VCaP (cell line): ENCODE data around the gene WNT3A.

ENCODE experiments used
- H3K27ac ChIP-seq: fragments of 450-650 bp; 2 replicates; pipeline ENCODE4 v1.5.1; 2017
- CTCF ChIP-seq: fragments of 450-650 bp; conservative IDR thresholded peaks from 2 replicates; pipeline ENCODE4 v1.5.1; 2017; ENCODE audit warnings: mild to moderate bottlenecking, moderate library complexity

Gene WNT3A

DNA sequence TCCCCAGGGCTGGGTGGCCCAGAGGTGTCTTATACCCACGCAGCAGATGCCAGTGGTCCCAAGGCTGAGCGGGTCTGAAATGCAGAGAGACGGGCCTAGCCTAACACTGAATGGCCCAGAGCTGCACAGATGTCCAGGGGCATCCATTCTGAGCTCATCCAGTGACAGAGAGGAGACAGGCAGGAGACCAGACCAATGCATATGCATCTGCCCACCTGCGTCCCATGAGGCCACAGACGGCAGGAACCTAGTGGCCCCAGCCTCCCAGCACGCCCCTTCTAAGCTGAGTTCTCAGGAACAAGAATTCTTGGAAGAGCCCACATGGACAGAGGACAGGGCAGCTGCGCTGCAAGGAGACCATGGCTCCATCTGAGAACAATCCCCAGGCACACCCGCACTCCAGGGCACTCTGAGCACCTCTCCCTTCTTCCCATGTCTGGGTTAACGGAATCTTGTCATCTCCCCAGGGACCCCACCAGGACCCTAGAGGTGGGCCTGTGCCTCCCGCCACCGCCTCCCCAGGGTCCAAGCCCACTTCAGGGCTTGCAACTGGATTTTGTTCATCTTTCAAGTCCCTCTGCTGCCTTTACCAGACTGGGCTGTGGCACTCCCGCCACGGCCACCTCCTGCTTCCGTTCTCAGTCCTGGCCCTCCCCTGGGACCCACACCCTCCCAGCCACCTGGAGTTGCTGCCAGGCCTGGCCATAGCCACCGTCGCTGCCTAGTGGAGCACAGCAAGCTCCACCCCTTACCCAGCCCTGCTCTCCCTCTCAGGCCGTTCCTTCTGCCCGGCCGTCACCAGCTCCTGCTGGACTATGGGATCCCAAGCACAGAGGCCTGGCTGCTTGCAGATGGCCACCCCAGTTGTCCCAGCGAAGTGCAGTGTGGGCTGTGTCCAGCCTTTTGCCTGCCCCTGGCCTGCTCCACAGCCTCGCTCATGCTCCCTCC lies 3.3 kb downstream of the WNT3A start:
- H3K27ac ChIP-seq = no peak overlapping the region
- no peak for TF ChIP-seq CTCF

GRCh38 chr1:228010921-228011320 lies 4.1 kb downstream of the WNT3A start:
- H3K27ac ChIP-seq = no peak overlapping the region
- TF ChIP-seq CTCF = no peak

DNA sequence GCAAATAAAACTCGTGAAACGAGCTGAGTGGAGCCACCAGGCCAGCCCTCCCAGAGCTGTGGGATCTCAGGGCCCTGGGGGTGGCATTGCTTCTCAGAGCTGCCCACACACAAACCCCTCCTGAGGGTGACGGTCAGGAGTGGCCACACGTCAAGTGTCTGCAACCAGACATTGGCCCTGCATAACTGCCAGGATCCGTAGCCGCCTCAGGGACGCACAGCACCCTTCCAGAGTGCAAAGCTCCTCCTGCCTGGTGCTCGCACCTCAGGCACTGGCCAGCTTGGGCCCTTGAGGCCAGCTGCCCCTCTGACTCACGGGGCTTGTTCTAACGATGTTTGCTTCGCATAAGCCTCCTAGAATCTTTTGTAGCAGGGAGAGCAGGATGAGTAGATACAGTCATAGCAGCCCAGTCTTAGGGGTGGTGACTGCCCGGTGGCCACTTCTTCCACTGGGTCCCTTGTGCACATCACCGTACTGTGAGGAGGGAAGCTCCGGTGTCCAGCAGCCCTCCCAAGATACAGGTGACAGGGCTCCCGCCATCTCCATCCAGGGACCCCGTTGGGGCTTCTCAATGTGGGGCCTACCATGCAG lies 5.0 kb downstream of the WNT3A start:
- H3K27ac ChIP-seq = no peak overlapping the region
- no peak for TF ChIP-seq CTCF

DNA sequence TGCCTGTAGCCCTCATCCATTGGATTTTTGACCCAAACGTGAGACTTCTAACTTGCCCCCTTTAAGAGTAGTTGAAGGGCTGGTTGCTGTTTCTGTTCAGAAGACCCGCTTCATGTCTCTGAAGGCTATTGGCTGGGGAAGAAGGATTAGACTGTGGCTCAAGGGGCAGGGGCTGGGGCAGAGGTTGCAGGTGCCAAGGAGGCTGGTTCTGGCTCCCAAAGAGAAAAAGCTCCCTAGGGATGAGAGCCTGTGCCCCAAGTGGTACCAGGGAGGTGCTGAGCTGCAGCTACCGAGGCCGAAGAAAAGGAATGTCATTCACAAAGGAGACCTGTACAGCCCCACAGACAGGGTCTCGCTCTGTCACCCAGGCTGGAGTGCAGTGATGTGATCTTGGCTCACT lies 5.8 kb downstream of the WNT3A start:
- TF ChIP-seq CTCF = no peak
- H3K27ac ChIP-seq = no peak overlapping the region

GRCh38 chr1:228013131-228013934 lies 6.5 kb downstream of the WNT3A start:
- H3K27ac ChIP-seq = no peak overlapping the region
- TF ChIP-seq CTCF = no peak

DNA sequence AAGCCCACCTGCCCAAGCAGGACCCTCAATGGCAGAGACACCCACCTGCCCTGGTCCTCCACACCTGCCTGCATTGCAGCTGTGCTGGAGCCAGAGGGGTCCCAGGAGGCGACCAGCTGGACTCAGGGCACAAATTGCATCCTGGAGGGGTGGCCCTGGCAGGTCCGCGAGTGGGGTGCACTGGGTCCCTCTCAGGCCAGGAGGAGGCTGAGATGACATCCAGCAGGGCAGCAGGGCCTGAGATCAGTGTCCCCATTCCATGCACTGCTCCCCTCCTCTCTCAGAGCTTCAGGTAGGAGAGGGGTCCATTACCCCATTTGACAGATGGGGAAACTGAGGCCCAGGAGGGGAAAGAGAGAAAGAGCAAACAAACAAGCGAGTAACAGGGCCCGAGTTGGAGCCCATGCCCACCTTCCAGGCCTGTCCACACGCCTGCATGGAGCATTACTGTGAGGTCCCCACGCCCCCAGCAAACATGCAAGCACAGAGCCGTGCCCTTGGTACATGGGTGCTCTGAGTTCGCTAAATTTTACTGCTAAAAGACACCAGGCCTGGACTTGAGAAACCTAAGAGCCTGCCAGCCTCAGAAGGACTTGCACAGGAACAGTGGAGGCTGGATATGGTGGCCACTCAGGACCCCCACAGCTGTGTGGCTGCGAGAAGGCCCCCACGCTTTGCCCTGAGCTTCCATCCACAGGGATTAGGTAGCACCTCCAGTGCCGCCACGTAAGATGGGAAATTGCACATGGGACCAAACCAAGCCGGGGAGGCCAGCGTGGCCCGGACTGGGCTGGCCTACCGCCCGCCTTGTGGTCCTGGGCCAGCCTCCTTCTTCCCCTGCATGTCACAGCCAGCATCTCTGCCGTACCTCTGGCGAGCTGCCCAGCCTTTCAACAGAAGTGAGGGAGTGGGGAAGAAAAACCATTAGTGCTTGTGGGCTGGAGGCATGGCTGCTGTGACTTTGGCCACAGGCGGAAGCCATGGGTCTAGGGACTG lies 7.4 kb downstream of the WNT3A start:
- no peak overlapping the region for H3K27ac ChIP-seq
- no peak for TF ChIP-seq CTCF
